ENCODE measurements around the gene TTN. TPM values are rescaled to one million over a fixed set of nuclear protein-coding genes. Genes with fewer than 3 reads are reported as not detected.

The TTN gene
- 10 to 100 TPM; 26.1 to 27.5 TPM for total RNA-seq
- 1 to 10 TPM; 1.4 to 2.8 (median 2.0) TPM for polyA plus RNA-seq (ENCODE audit: insufficient read length in 6 of 6)
- long read RNA-seq, donor 1, partial matches to known transcripts: 0 of 9 reads
- long read RNA-seq, donor 1, other reads (novel, unspliced or antisense): 9 of 9 reads
- long read RNA-seq, donor 2: 0 reads
- long read RNA-seq, donor 3: 0 reads
- long read RNA-seq, donor 4, partial matches to known transcripts: 1 of 1 reads
- long read RNA-seq, donor 4, other reads (novel, unspliced or antisense): 0 of 1 reads
- long read RNA-seq, donor 5: 0 reads
- long read RNA-seq, donor 6, partial matches to known transcripts: 7 of 7 reads
- long read RNA-seq, donor 6, other reads (novel, unspliced or antisense): 0 of 7 reads
- long read RNA-seq, donor 7: 0 reads
- long read RNA-seq, donor 8: 0 reads
- long read RNA-seq, donor 9, partial matches to known transcripts: 0 of 1 reads
- long read RNA-seq, donor 9, other reads (novel, unspliced or antisense): 0 of 1 reads
- long read RNA-seq, donor 10: 0 reads
- long read RNA-seq, donor 11: 0 reads
- long read RNA-seq, donor 12: 0 reads

DNA sequence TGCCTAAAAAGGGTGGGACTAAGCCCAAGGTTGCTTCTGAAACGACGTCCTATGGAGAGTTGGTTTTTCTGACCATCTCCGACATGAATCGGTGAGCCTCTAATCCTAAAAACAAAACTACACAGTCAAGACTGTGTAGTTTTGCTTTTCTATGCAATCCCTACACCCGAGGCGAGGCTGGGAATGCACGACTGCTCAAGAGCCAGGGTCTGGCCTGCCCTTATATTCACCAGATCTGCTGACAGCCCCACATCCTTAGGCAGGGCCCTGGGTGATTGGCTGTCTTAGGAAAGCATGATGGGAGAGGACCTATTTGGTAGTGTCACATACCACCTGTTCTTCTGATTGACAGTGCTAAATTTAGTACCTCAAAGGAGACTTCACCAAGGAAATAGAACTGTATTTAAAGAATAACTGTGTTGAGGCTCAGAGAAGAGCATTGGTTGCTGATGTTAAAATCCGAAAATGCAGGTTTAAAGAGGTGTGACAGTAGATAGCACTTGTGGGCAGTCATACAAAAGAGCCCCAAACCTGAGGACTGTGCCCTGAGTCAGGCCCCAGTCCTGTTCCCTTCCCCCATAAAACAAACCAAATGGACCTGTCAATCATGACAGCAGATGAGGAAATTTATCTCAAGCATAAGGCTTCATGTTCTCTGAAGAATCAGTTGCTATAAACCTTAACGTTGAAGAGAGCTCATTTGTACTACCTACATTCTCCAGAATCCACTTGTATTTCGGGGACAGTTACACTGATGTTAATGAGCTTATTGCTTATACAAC, at the start of gene TTN:
TSS of gene TTN (minus strand) at position 197 of the 782 bp plus-strand sequence. CDS start 2,781 bp downstream, outside the sequence.
- Histone ChIP-seq H3K36me3 (no peaks in the 10 kb centered on the region), H3K4me3 (no peak within 1 kb of the TSS), H3K9me3 (no peaks in the 10 kb centered on the region), H3K27ac (no peak within 1 kb of the TSS), H3K27me3 (no peaks in the 10 kb centered on the region), H3K4me1 (no peaks in the 10 kb centered on the region)
- no peak for ATAC-seq
- intact Hi-C loops (cut with DNase I): no loop called here
- no peak for DNase-seq
- TF ChIP-seq, protein P1, sequence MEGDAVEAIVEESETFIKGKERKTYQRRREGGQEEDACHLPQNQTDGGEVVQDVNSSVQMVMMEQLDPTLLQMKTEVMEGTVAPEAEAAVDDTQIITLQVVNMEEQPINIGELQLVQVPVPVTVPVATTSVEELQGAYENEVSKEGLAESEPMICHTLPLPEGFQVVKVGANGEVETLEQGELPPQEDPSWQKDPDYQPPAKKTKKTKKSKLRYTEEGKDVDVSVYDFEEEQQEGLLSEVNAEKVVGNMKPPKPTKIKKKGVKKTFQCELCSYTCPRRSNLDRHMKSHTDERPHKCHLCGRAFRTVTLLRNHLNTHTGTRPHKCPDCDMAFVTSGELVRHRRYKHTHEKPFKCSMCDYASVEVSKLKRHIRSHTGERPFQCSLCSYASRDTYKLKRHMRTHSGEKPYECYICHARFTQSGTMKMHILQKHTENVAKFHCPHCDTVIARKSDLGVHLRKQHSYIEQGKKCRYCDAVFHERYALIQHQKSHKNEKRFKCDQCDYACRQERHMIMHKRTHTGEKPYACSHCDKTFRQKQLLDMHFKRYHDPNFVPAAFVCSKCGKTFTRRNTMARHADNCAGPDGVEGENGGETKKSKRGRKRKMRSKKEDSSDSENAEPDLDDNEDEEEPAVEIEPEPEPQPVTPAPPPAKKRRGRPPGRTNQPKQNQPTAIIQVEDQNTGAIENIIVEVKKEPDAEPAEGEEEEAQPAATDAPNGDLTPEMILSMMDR (IDR thresholded peaks at IDR 0.05): no peak

DNA sequence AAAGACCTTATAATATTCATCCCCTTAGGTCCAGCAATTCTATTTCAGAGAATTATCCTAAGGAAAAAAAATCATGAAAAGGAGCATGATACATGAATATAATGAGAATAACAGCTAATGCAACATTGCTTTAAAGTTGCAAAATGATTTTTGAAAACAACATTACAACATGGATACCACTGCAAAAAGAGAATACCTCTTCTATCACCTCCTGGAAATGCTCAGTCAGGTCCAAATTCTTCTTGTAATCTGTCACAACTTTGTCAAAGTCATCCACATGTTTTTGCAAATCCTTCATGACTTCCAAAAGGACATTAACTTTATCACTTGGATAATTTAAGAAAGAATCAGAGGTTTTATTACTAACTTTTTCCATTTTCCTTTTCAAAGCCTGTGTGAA, 47.9 kb upstream of the TTN start:
- TF ChIP-seq, protein P1 (IDR thresholded peaks at IDR 0.05): no peak
- ATAC-seq (no peak), DNase-seq (no peak)
- H3K4me1 ChIP-seq: no peaks in the 10 kb centered on the region
- no peak overlapping the region for H3K27ac ChIP-seq
- intact Hi-C loops (cut with DNase I): no loop called here
- H3K4me3 ChIP-seq: no peak overlapping the region
- H3K27me3 ChIP-seq: no peaks in the 10 kb centered on the region
- no peaks in the 10 kb centered on the region for H3K9me3 ChIP-seq
- H3K36me3 ChIP-seq: no peaks in the 10 kb centered on the region

DNA sequence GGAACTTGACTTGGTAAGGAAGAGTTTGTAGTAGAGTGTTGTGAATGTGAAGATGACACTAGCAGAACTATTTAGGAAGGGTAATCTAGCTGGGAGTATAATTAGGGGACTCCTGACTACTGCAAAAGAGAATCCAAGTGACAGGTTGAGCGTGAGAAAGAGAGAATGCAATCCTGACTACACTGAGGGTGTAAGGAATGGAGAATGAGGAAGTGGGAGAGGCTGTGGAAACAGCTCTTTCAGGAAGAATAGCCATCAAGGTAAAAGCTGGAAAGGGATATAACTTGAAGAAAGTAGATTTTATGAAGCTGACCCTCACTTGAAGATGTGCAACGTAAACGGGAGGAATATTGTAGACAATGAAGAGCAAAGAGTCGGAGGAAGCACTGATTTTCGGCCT, 41.1 kb upstream of the TTN start:
- H3K27me3 ChIP-seq: no peaks in the 10 kb centered on the region
- H3K9me3 ChIP-seq: no peaks in the 10 kb centered on the region
- H3K36me3 ChIP-seq: no peaks in the 10 kb centered on the region
- TF ChIP-seq, protein P1 (IDR thresholded peaks at IDR 0.05): no peak
- intact Hi-C loops (cut with DNase I): no loop called here
- DNase-seq (no peak), ATAC-seq (no peak)
- H3K4me3 ChIP-seq: no peak overlapping the region
- H3K27ac ChIP-seq: no peak overlapping the region
- no peaks in the 10 kb centered on the region for H3K4me1 ChIP-seq

DNA sequence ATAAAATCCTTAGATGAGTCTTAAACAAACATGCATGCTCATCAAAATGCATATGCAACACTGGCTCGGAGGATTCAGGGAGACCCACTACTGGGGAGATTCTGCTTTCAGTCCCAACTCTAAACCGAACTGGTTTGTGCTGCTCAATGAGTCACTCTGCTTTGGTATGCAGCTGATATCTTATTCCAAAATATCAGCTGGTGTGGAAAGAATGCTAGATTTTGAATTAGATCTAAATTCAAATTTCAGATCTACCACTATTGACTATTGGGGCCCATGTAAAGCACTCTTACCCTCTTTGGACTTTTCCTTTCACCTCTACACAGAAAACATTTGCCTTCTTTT, 39.2 kb upstream of the TTN start:
- no peak for DNase-seq
- H3K9me3 ChIP-seq: no peaks in the 10 kb centered on the region
- no peak for ATAC-seq
- intact Hi-C loops (cut with DNase I): no loop called here
- TF ChIP-seq, protein P1 (IDR thresholded peaks at IDR 0.05): no peak
- H3K27me3 ChIP-seq: no peaks in the 10 kb centered on the region
- H3K4me3 ChIP-seq: no peak overlapping the region
- H3K27ac ChIP-seq: no peak overlapping the region
- no peaks in the 10 kb centered on the region for H3K4me1 ChIP-seq
- H3K36me3 ChIP-seq: no peaks in the 10 kb centered on the region

Measured in left lung (tissue), 14 donors.